ENCODE data around the gene BAHCC1.

Gene BAHCC1

DNA sequence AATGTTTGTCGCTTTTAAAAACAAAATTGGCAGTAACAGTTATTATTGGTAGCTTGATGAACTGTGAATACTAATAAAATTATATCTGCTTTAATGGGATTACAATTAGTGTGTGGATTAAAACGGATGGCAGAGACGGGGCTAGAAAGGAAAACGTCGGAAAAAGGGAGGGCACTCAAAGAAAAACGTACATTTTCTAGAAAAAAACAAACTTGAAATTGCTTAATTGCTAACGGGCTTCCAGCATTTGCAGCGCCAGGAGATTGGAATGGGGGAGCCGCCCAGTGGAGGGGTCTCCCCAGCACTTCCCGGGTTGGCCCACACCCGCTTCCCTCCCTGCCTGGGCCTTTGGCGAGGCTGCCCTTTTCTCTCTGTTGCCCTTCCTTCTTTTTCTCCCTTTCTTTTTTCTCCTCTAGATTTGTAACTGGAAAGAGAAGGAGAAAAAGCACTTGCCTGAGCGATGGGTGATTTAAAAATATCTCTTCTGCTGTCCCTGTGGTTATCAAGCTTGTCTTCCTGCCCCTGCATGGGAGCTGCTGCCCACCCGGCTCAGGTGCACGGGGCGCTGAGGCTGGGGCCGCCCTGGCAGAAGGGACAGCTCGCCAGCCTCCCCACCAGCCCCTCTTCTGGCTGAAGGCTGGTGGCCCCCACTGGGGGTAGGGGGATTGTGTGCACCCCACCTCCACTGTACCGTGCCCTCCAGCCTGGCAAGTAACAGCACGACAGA is 5.9 kb downstream of the BAHCC1 start:
- TF ChIP-seq CTCF (IDR thresholded peaks at IDR 0.05; ENCODE audit: control insufficient read depth, extremely low read depth, insufficient read depth) = no peak
- H3K4me3 ChIP-seq (ENCODE audit: low read depth, low read length) = no peak overlapping the region
- DNase-seq (ENCODE audit: low read depth) = no peak

- no peak for DNase-seq (ENCODE audit: low read depth)
- TF ChIP-seq CTCF (IDR thresholded peaks at IDR 0.05; ENCODE audit: control insufficient read depth, extremely low read depth, insufficient read depth) = no peak
- H3K4me3 ChIP-seq (ENCODE audit: low read depth, low read length) = no peak overlapping the region
These were observed 6.7 kb downstream of the BAHCC1 start for GRCh38 chr17:81401723-81402529.

DNA sequence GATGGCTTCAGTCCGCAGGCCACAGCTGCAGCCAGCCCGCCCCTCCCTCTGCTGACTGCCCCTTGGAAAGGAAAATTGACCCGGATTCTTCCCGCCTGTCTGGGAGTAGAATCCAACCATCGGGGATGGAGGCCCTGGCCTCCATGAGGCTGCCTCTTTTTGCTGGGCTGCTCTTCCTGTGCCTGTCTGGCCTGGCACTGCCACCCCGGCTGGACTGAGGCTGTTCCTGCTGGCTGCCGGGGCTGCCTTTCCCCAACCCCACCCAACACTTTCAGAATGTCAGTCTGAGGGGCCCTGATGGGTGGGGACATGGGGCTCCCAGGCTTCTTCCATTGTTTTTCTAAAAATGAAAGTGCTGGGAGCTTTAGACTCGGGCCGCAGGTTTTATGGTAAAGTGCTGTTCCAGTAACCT is 7.3 kb downstream of the BAHCC1 start:
- no peak overlapping the region for H3K4me3 ChIP-seq (ENCODE audit: low read depth, low read length)

DNA sequence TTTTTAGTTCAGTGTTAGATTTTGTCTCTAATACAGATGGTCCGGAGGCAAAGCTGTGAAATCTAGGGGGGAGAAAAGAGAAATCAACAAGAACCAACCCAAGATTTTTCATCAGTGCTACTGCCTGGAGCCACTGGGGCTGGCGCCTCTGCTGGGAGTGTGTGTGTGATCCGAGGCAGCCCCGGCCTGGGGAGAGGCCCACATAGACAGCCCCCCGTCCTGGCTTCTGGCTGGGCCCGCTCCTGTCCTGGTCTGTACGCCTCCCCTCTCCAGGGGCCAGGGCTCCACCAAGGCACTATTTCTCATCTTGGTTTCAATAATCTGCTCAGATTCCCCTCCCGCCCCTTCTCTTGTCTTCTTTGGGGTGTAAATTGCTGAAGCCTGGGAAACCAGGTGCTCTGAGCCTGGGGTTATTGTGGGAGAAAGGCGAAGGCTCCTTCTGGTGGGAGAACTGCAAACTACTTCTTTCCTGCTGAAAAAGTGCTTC is 7.8 kb downstream of the BAHCC1 start:
- H3K4me3 ChIP-seq (ENCODE audit: low read depth, low read length) = no peak overlapping the region
- DNase-seq (ENCODE audit: low read depth) = no peak
- TF ChIP-seq CTCF (IDR thresholded peaks at IDR 0.05; ENCODE audit: control insufficient read depth, extremely low read depth, insufficient read depth) = no peak

More for the DNA sequence above, 7.3 kb downstream of the BAHCC1 start:
- no peak for TF ChIP-seq CTCF (IDR thresholded peaks at IDR 0.05; ENCODE audit: control insufficient read depth, extremely low read depth, insufficient read depth)
- no peak for DNase-seq (ENCODE audit: low read depth)

- H3K4me3 ChIP-seq (ENCODE audit: low read depth, low read length) = no peak overlapping the region
- no peak for TF ChIP-seq CTCF (IDR thresholded peaks at IDR 0.05; ENCODE audit: control insufficient read depth, extremely low read depth, insufficient read depth)
- DNase-seq (ENCODE audit: low read depth) = no peak
These were observed 8.6 kb downstream of the BAHCC1 start for GRCh38 chr17:81403671-81404534.

- TF ChIP-seq CTCF (IDR thresholded peaks at IDR 0.05; ENCODE audit: control insufficient read depth, extremely low read depth, insufficient read depth) = no peak
- DNase-seq (ENCODE audit: low read depth) = no peak
These were observed 9.4 kb downstream of the BAHCC1 start for GRCh38 chr17:81404558-81405165.

More at GRCh38 chr17:81404558-81405165, 9.4 kb downstream of the BAHCC1 start:
- no peak overlapping the region for H3K4me3 ChIP-seq (ENCODE audit: low read depth, low read length)

Data from LNCaP clone FGC (cell line).